CD4-positive, alpha-beta memory T cell (primary cell): ENCODE results near the gene ATP6V1C2. TPM values are rescaled to one million over a fixed set of nuclear protein-coding genes. Genes with fewer than 3 reads are reported as not detected.

Source experiments
- CTCF ChIA-PET: fragments of 350-600 bp; sonication (Branson Sonifier 250); formaldehyde crosslinking; loops from one replicate; lab custom pipeline; 2021; ENCODE audit warnings: inconsistent platforms; ENCODE audit not compliant: partially characterized antibody; lab: Charles Lee
- POLR2A ChIA-PET: fragments of 350-600 bp; sonication (Branson Sonifier 250); formaldehyde crosslinking; loops from one replicate; lab custom pipeline; 2021; ENCODE audit not compliant: partially characterized antibody; lab: Charles Lee
- DNase-seq, 5 donors: peaks; one replicate each; pipeline versions ENCODE4 v3.0.0 to v3.0.0-alpha.2; 2020 to 2022; ENCODE audit warnings: mixed read lengths in 1 of 5
- H3K27ac ChIP-seq: one replicate; pipeline ENCODE4 v1.7.0; 2013; ENCODE audit warnings: low read depth, low read length
- H3K27me3 ChIP-seq: 2 replicates; pipeline ENCODE4 v1.7.0; 2013; ENCODE audit warnings: mild to moderate bottlenecking, low read length, moderate library complexity; ENCODE audit not compliant: insufficient read depth
- H3K36me3 ChIP-seq: 2 replicates; pipeline ENCODE4 v1.7.0; 2013; ENCODE audit warnings: mild to moderate bottlenecking, low read length, moderate library complexity; ENCODE audit not compliant: insufficient read depth
- H3K4me1 ChIP-seq: 2 replicates; pipeline ENCODE4 v1.7.0; 2013; ENCODE audit warnings: mild to moderate bottlenecking, low read length, moderate library complexity; ENCODE audit not compliant: insufficient read depth
- H3K4me3 ChIP-seq, 2 donors: one replicate each; pipeline ENCODE4 v1.7.0; 2013; ENCODE audit warnings: low read length in 2 of 2, mild to moderate bottlenecking in 1 of 2
- H3K9me3 ChIP-seq, 2 donors: one replicate each; pipeline ENCODE4 v1.7.0; 2013; ENCODE audit warnings: low read length in 2 of 2, control low read depth in 1 of 2; ENCODE audit not compliant: control insufficient read depth in 1 of 2
- H3K27ac Mint-ChIP-seq, 7 donors: one replicate each; pipeline ENCODE4 v1.8.0; 2020 to 2021; ENCODE audit warnings: mixed read lengths in 7 of 7, mild to moderate bottlenecking in 6 of 7, inconsistent platforms in 3 of 7, moderate library complexity in 3 of 7
- H3K27me3 Mint-ChIP-seq, 2 donors: one replicate each; pipeline ENCODE4 v1.8.0; 2020 to 2021; ENCODE audit warnings: mixed read lengths in 2 of 2
- H3K36me3 Mint-ChIP-seq, 2 donors: one replicate each; pipeline ENCODE4 v1.8.0; 2020 to 2021; ENCODE audit warnings: mixed read lengths in 2 of 2, inconsistent platforms in 1 of 2, mild to moderate bottlenecking in 1 of 2
- H3K4me1 Mint-ChIP-seq, 4 donors: one replicate each; pipeline ENCODE4 v1.8.0; 2020 to 2021; ENCODE audit warnings: mixed read lengths in 4 of 4, mild to moderate bottlenecking in 1 of 4
- H3K4me3 Mint-ChIP-seq, 8 donors: one replicate each; pipeline ENCODE4 v1.8.0; 2020 to 2021; ENCODE audit warnings: mixed read lengths in 8 of 8, mild to moderate bottlenecking in 7 of 8, moderate library complexity in 6 of 8, inconsistent platforms in 3 of 8
- H3K9me3 Mint-ChIP-seq, 8 donors: one replicate each; pipeline ENCODE4 v1.8.0; 2020 to 2021; ENCODE audit warnings: mixed read lengths in 8 of 8, mild to moderate bottlenecking in 5 of 8, inconsistent platforms in 3 of 8, moderate library complexity in 1 of 8
- intact Hi-C: fragments of 100-400 bp; cut with micrococcal nuclease; formaldehyde crosslinking; loops from one replicate; pipeline ENCODE4 v1.15.1; 2023
- polyA plus RNA-seq, 2 donors: library from polyadenylated mRNA; unstranded; fragments of 300-500 nt; fragmentation: Illumina TruSeq; gene quantifications; one replicate each; pipeline ENCODE4 v1.2.3, GENCODE V29; 2021
- total RNA-seq, 2 experiments: library from RNA; stranded (reverse); gene quantifications; one replicate each; pipeline ENCODE4 v1.2.3, GENCODE V29; 2021

ATP6V1C2 gene
- total and polyA plus RNA-seq, 4 experiments from 2014 or later, result 0.17 to 0.20 TPM; not detected in 2

DNA sequence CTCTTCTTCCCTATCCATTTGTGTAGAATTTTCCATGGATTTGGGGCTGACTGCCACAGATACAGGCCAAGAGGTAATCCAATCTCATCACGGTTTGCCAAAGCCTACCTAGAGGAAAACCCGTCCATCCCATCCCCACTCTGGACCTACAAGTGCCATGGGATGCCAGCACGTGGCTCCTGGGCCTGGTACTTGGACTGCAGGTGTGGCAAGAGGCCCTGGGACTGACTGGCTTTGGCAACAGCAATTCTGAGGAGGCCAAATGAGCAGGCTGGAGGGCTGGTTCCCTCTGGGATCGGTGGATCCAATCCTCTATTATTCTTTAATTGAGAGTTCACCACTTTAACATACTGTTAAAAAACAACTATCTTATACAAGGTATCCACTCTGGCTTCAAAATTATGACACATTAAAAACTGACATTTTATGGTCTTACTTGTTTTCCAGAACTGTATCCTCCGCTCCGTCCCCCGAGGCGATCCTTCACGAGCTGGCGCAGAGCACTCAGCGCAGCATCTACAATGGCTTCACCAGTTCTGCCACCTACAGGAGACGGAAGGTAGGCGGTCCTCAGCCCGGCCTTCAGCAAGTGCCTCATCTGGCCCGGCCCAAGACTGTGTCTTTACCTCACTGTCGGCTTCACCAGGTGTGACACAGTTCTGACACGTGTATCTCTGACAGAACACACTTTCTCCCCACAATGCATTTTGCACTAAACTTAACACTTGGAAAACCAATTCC, 71.4 kb downstream of the ATP6V1C2 start:
- no peak for DNase-seq
- Histone ChIP-seq H3K27me3 (no peaks in the 10 kb centered on the region), H3K27ac (peak overlapping the region; percentile 69), H3K4me1 (peaks cover 30% of the 10 kb centered on the region), H3K9me3 (no peaks in the 10 kb centered on the region), H3K4me3 (no peak overlapping the region), H3K36me3 (peaks cover 53% of the 10 kb centered on the region)
- ChIA-PET CTCF (interaction anchor here (1.1 to 1.7 kb wide), 4 partner anchors 20 to 43 kb away, joined by 3 to 6 read pairs (median 4); partner anchors contain the start of gene PDIA6), POLR2A (interaction anchor here (2.1 kb wide), 1 partner anchor 19 kb away, joined by 13 read pairs; the partner anchor contains the start of gene PDIA6)
- intact Hi-C loops, result loop anchor here (2.0 kb wide), 1 partner anchor 18 kb away; no protein-coding TSS in a partner anchor
- Mint-ChIP-seq H3K36me3 (peaks cover 61 to 80% of the 10 kb centered on the region in 2 donors), H3K27me3 (no peaks in the 10 kb centered on the region), H3K4me3 (peak overlapping the region in 2 of 8 donors; percentile 15 to 93), H3K27ac (peak overlapping the region in 5 of 7 donors; percentile 89 to 96 (median 92)), H3K9me3 (no peaks in the 10 kb centered on the region), H3K4me1 (peaks cover 0 to 35% (median 28%) of the 10 kb centered on the region in 4 donors)

DNA sequence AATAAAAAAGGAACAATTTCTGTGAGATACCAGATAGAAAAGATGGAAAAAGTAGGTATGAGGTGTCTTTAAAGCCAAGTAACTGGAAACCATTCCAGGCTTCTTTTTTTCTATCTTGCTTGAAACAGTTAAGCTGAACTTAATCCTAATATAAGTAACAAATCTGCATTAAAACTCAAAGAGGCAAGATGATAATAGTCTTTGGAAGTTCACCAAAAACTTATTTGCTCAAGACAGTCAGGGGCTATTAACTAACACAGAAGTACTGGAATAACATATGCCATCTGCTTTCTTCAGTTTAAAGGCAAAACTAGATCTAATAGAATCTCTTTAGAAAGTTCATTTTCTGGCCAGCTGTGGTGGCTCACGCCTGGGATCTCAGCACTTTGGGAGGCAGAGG, 72.4 kb downstream of the ATP6V1C2 start:
- no peaks in the 10 kb centered on the region for H3K27me3 Mint-ChIP-seq
- ChIA-PET POLR2A (no interaction called here), CTCF (no interaction called here)
- H3K9me3 Mint-ChIP-seq, result no peaks in the 10 kb centered on the region
- intact Hi-C loops, result loop anchor here (2.0 kb wide), 1 partner anchor 17 kb away; no protein-coding TSS in a partner anchor
- H3K36me3 ChIP-seq, result peaks cover 45% of the 10 kb centered on the region
- no peak overlapping the region for H3K27ac ChIP-seq
- H3K4me1 Mint-ChIP-seq, result peaks cover 0 to 39% (median 33%) of the 10 kb centered on the region in 4 donors
- DNase-seq, result no peak
- no peaks in the 10 kb centered on the region for H3K27me3 ChIP-seq
- no peaks in the 10 kb centered on the region for H3K9me3 ChIP-seq
- H3K36me3 Mint-ChIP-seq, result peaks cover 61 to 75% of the 10 kb centered on the region in 2 donors
- H3K27ac Mint-ChIP-seq, result peak overlapping the region in 2 of 7 donors; percentile 25 to 29
- H3K4me1 ChIP-seq, result peaks cover 30% of the 10 kb centered on the region
- H3K4me3 ChIP-seq, result no peak overlapping the region
- no peak overlapping the region for H3K4me3 Mint-ChIP-seq

DNA sequence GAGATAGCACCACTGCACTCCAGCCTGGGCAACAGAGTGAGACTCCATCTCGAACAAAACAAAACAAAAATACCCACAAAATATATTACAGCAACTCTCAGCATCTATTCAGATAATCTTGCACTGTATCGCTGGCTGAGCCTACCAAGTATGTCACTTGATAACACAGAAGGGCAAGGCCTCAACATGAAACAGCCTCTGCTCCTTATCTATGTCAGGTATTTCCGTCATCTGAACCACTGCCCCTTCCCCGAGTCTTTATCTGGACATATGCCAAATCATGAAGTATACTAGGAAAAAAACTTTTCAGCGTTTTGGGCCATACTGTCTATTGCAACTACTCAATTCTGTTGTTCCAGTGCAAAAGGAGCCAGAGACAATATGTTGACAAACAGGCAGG, 73.4 kb downstream of the ATP6V1C2 start:
- Histone ChIP-seq H3K4me1 (peaks cover 27% of the 10 kb centered on the region), H3K9me3 (no peaks in the 10 kb centered on the region), H3K4me3 (no peak overlapping the region), H3K36me3 (peaks cover 36% of the 10 kb centered on the region), H3K27me3 (no peaks in the 10 kb centered on the region), H3K27ac (no peak overlapping the region)
- peaks cover 4 to 40% (median 33%) of the 10 kb centered on the region in 4 donors for H3K4me1 Mint-ChIP-seq
- no peak for DNase-seq
- intact Hi-C loops, result no loop called here
- ChIA-PET POLR2A (no interaction called here), CTCF (no interaction called here)
- H3K9me3 Mint-ChIP-seq, result peaks cover 0 to 3% (median 0%) of the 10 kb centered on the region in 8 donors
- H3K27ac Mint-ChIP-seq, result peak overlapping the region in 3 of 7 donors; percentile 11 to 42 (median 39)
- H3K36me3 Mint-ChIP-seq, result peaks cover 53 to 77% of the 10 kb centered on the region in 2 donors
- no peak overlapping the region for H3K4me3 Mint-ChIP-seq
- H3K27me3 Mint-ChIP-seq, result no peaks in the 10 kb centered on the region

DNA sequence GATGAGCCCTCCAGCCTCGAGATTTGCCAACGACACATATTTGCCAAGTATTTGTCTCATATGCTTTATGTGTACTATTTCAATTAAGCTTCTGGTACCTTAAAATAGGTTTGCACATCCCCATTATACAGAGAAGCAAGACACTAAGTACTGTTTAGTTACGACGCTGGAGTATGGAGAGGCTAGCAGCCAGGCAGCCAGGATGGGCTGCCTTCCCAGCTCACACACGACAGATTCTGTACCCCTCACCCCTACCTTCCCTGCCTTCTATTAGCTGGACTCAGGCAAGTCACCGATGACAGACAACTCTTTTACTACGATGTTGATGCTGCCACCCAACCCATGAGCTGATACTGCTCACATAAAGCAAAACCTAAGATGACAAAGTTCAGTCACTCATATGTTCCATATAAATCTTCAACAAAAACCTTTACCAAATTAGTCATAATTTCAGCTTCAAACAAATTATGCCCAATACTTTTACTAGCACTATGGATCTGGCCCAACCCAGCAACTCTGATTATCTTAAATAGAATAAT, 74.1 kb downstream of the ATP6V1C2 start:
- peaks cover 0 to 3% (median 0%) of the 10 kb centered on the region in 8 donors for H3K9me3 Mint-ChIP-seq
- Histone ChIP-seq H3K36me3 (peaks cover 30% of the 10 kb centered on the region), H3K4me3 (no peak overlapping the region), H3K9me3 (no peaks in the 10 kb centered on the region), H3K27me3 (no peaks in the 10 kb centered on the region), H3K27ac (no peak overlapping the region), H3K4me1 (peaks cover 21% of the 10 kb centered on the region)
- H3K4me1 Mint-ChIP-seq, result peaks cover 4 to 33% (median 27%) of the 10 kb centered on the region in 4 donors
- no peak for DNase-seq
- ChIA-PET CTCF (no interaction called here), POLR2A (interaction anchor here (1.0 kb wide), 1 partner anchor 17 kb away, joined by 4 read pairs; the partner anchor contains the start of gene PDIA6)
- H3K4me3 Mint-ChIP-seq, result no peak overlapping the region
- H3K36me3 Mint-ChIP-seq, result peaks cover 46 to 75% of the 10 kb centered on the region in 2 donors
- no peaks in the 10 kb centered on the region for H3K27me3 Mint-ChIP-seq
- H3K27ac Mint-ChIP-seq, result peak overlapping the region in 4 of 7 donors; percentile 10 to 74 (median 54)
- intact Hi-C loops, result no loop called here

DNA sequence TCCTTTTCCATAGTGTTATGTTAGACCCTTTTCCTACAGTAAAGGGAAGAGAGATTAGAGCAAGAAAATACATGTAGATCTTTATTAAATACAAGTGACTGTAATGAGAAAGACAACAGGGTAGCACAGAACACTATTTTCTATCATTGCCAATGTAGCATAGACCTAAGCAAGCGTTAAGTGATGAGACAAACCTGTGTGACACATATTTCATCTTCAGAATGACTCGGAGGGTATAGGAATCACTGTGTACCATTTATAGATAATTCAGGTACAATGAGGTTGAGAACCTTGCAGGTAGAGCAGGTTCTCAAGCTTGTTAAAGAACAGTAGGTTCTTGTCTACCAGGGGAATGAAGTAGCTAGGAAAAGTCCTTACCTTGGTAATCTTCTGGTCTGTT, 75.3 kb downstream of the ATP6V1C2 start:
- ChIA-PET POLR2A (no interaction called here), CTCF (no interaction called here)
- Mint-ChIP-seq H3K4me1 (peaks cover 4 to 29% (median 21%) of the 10 kb centered on the region in 4 donors), H3K36me3 (peaks cover 35 to 76% of the 10 kb centered on the region in 2 donors), H3K27ac (peak overlapping the region in 1 of 7 donors; percentile 47), H3K27me3 (no peaks in the 10 kb centered on the region), H3K4me3 (no peak overlapping the region), H3K9me3 (peaks cover 0 to 3% (median 0%) of the 10 kb centered on the region in 8 donors)
- intact Hi-C loops, result no loop called here
- no peaks in the 10 kb centered on the region for H3K9me3 ChIP-seq
- H3K4me3 ChIP-seq, result no peak overlapping the region
- H3K27me3 ChIP-seq, result no peaks in the 10 kb centered on the region
- DNase-seq, result no peak
- no peak overlapping the region for H3K27ac ChIP-seq
- H3K4me1 ChIP-seq, result peaks cover 14% of the 10 kb centered on the region
- H3K36me3 ChIP-seq, result peaks cover 41% of the 10 kb centered on the region

DNA sequence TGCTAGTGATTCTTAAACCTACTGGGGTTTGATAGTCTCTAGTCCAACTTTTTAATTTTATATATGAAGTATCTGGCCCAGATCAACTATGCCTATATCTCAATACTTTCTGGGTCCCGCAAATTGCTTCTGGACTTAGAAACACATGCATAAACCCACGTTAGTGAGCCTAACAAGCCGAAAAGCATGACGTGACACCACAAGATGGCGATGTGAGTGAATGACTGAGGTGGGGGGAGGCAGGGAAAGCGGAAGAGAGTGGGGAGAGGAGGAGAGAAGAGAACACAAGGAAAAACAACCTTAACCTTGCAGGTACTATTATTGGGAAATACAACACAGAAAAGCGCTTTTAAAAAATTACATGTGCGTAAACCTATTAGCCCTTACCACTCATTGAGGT, 77.4 kb downstream of the ATP6V1C2 start:
- POLR2A ChIA-PET, result no interaction called here

DNA sequence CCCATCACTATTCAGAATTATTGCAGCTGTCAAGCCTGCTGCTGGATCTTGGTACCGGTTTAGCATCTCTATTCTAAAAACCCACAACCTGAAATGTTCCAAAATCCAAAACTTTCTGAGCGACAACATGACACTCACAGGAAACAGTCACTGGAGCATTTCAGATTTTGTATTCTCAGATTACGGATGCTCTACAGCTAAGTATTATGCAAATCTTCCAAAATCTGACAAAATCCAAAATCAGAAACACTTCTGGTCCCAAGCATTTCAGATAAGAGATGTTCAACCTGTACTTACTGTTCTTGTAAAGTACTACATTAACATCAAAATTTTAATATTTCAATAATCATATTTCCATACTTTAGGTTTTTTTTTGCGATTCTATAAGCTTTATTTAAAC, 78.7 kb downstream of the ATP6V1C2 start:
- POLR2A ChIA-PET, result interaction anchor here (1.7 kb wide), 1 partner anchor 12 kb away, joined by 7 read pairs; the partner anchor contains the start of gene PDIA6
- CTCF ChIA-PET, result interaction anchor here (1.0 kb wide), 3 partner anchors 9 to 32 kb away, joined by 3 read pairs; no protein-coding TSS in a partner anchor
- peaks cover 22 to 60% of the 10 kb centered on the region in 2 donors for H3K36me3 Mint-ChIP-seq

More for the DNA sequence above, 77.4 kb downstream of the ATP6V1C2 start:
- H3K4me3 Mint-ChIP-seq, result no peak overlapping the region
- peak overlapping the region in 4 of 7 donors; percentile 9 to 67 (median 58) for H3K27ac Mint-ChIP-seq
- Histone ChIP-seq H3K9me3 (no peaks in the 10 kb centered on the region), H3K27ac (no peak overlapping the region), H3K4me1 (no peaks in the 10 kb centered on the region), H3K4me3 (no peak overlapping the region), H3K36me3 (peaks cover 38% of the 10 kb centered on the region), H3K27me3 (no peaks in the 10 kb centered on the region)
- H3K27me3 Mint-ChIP-seq, result no peaks in the 10 kb centered on the region
- intact Hi-C loops, result no loop called here
- peaks cover 27 to 67% of the 10 kb centered on the region in 2 donors for H3K36me3 Mint-ChIP-seq
- H3K9me3 Mint-ChIP-seq, result peaks cover 0 to 3% (median 0%) of the 10 kb centered on the region in 8 donors
- CTCF ChIA-PET, result no interaction called here
- no peak for DNase-seq
- peaks cover 17 to 20% (median 18%) of the 10 kb centered on the region in 4 donors for H3K4me1 Mint-ChIP-seq

More for the DNA sequence above, 78.7 kb downstream of the ATP6V1C2 start:
- peaks cover 0 to 3% (median 0%) of the 10 kb centered on the region in 8 donors for H3K9me3 Mint-ChIP-seq
- DNase-seq, result no peak
- H3K4me3 Mint-ChIP-seq, result no peak overlapping the region
- H3K27me3 ChIP-seq, result no peaks in the 10 kb centered on the region
- H3K9me3 ChIP-seq, result no peaks in the 10 kb centered on the region
- H3K36me3 ChIP-seq, result peaks cover 35% of the 10 kb centered on the region
- H3K4me1 Mint-ChIP-seq, result peaks cover 17 to 20% (median 17%) of the 10 kb centered on the region in 4 donors
- no peak overlapping the region for H3K27ac Mint-ChIP-seq
- H3K4me3 ChIP-seq, result no peak overlapping the region
- no peaks in the 10 kb centered on the region for H3K4me1 ChIP-seq
- intact Hi-C loops, result no loop called here
- no peak overlapping the region for H3K27ac ChIP-seq
- H3K27me3 Mint-ChIP-seq, result no peaks in the 10 kb centered on the region
